Naive B cell (primary cell): ENCODE measurements around the gene TDRD9. TPM values are rescaled to one million over a fixed set of nuclear protein-coding genes. Genes with fewer than 3 reads are reported as not detected.

Experiments used
- ATAC-seq, 2 donors: fragments of 150-1000 bp; cut with Tn5 transposase; 2 replicates each; pipeline ENCODE4 v1.10.0; 2021; ENCODE audit warnings: low read depth in 2 of 2, mild to moderate bottlenecking in 2 of 2, moderate library complexity in 2 of 2
- DNase-seq: peaks from one replicate; pipeline ENCODE4 v3.0.0; 2022
- H3K27ac Mint-ChIP-seq, 6 donors: one replicate each; pipeline ENCODE4 v1.8.0; 2020 to 2022; ENCODE audit warnings: mild to moderate bottlenecking in 6 of 6, mixed read lengths in 6 of 6, moderate library complexity in 5 of 6, inconsistent platforms in 2 of 6
- H3K27me3 Mint-ChIP-seq, 3 donors: one replicate each; pipeline ENCODE4 v1.8.0; 2021 to 2022; ENCODE audit warnings: mixed read lengths in 3 of 3, mild to moderate bottlenecking in 1 of 3
- H3K36me3 Mint-ChIP-seq, 2 donors: one replicate each; pipeline ENCODE4 v1.8.0; 2020 to 2022; ENCODE audit warnings: mixed read lengths in 2 of 2, inconsistent platforms in 1 of 2, mild to moderate bottlenecking in 1 of 2
- H3K4me1 Mint-ChIP-seq, 3 donors: one replicate each; pipeline ENCODE4 v1.8.0; 2020 to 2022; ENCODE audit warnings: mixed read lengths in 3 of 3, inconsistent platforms in 1 of 3, mild to moderate bottlenecking in 1 of 3, moderate library complexity in 1 of 3
- H3K4me3 Mint-ChIP-seq, 8 donors: one replicate each; pipeline ENCODE4 v1.8.0; 2020 to 2022; ENCODE audit warnings: mild to moderate bottlenecking in 8 of 8, mixed read lengths in 8 of 8, moderate library complexity in 8 of 8, inconsistent platforms in 2 of 8
- H3K9me3 Mint-ChIP-seq, 7 donors: one replicate each; pipeline ENCODE4 v1.8.0; 2020 to 2022; ENCODE audit warnings: mixed read lengths in 7 of 7, mild to moderate bottlenecking in 5 of 7, inconsistent platforms in 2 of 7, moderate library complexity in 1 of 7
- polyA plus RNA-seq, 6 donors: library from polyadenylated mRNA; unstranded; fragments of 300-500 nt; fragmentation: Illumina TruSeq; gene quantifications; one replicate each; pipeline ENCODE4 v1.2.3, GENCODE V29; 2021; ENCODE audit warnings: low read depth in 6 of 6

Gene TDRD9
- polyA plus RNA-seq, 6 donors from 2014 or later = 0.37 to 3.8 (median 0.85) TPM; not detected in 2

DNA sequence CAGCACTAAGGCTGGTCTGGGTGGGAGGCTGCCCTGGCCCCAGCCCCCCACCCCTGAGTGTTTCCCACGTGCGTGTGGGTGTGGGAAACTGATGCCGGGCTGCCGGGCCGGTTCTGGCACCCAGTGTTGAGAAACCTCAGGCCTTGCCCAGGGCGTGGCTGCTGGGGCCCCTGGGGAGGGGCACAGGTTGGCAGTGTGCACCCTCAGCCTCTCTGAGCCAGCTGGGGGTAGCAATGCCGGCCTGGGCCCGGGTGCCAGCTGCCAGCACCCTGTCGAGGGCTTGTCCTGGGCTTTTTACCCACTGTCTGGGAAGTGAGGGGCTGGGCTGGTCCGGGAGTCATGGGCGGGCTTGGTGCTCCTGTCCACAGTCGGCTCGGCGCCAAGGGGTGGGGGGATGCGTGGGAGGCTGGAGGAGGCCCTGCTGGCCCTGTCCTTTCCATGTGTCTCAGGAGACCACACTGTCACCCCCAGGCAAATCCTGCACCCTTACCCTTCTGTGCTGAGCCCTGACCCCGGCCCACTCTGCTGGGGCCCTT lies 172.9 kb downstream of the TDRD9 start:
- Mint-ChIP-seq H3K27me3 (peaks cover 0 to 2% (median 0%) of the 10 kb centered on the region in 3 donors), H3K9me3 (no peaks in the 10 kb centered on the region), H3K4me3 (no peak overlapping the region), H3K27ac (no peak overlapping the region), H3K4me1 (no peaks in the 10 kb centered on the region), H3K36me3 (no peaks in the 10 kb centered on the region)
- DNase-seq (no peak), ATAC-seq (no peak)

DNA sequence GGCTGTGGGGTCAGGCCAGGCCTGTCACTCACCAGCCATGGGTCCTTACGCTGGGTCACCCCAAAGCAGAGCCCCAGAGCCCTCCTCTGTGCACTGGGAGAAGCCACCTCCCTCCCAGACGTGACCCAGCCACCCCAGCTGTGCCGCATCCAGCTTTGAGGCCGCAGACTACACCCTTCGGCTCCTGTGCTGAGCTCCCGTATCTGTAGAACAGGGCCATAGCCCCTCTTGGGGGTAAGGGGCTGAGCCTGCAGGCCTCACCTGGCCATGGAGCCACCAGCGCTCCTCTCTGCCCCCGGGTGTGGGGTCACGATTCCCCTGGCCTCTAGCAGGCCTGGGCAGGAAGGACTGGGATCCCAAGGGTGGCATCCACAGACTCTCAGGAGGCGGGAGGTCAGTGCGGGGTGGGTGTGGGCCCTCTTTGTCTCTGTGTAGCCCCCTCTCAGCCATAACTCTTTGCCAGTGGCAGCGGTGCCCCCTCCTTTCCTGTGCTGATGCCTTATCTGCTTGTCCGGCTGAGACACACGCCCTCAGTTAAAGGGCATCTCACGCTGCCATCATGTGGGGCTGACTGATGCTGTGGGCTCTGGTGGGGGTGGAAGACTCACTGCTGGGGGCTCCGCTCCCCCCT lies 173.5 kb downstream of the TDRD9 start:
- Mint-ChIP-seq H3K4me1 (no peaks in the 10 kb centered on the region), H3K27me3 (no peaks in the 10 kb centered on the region), H3K9me3 (no peaks in the 10 kb centered on the region), H3K27ac (no peak overlapping the region), H3K36me3 (no peaks in the 10 kb centered on the region), H3K4me3 (no peak overlapping the region)
- ATAC-seq (no peak), DNase-seq (no peak)

Other genes starting within 250 kb of the TDRD9 start
- 1 to 10 TPM; 2.9 to 7.5 (median 5.7) TPM for gene XRCC3, start 213.0 kb upstream of the TDRD9 start, polyA plus RNA-seq
- 10 to 100 TPM in 1 of 6 donors, 1 to 10 TPM in 5; 4.8 to 10.5 (median 6.7) TPM for gene ZFYVE21, start 212.6 kb upstream of the TDRD9 start, polyA plus RNA-seq
- gene PPP1R13B, start 80.9 kb upstream of the TDRD9 start, polyA plus RNA-seq = 1 to 10 TPM in 4 of 6 donors, under 1 TPM in 1, not detected in 1; 0.65 to 4.6 (median 1.8) TPM
- gene RD3L, start 14.1 kb downstream of the TDRD9 start, polyA plus RNA-seq = not detected
- gene ASPG, start 157.2 kb downstream of the TDRD9 start, polyA plus RNA-seq = not detected
- not detected for gene KIF26A, start 210.1 kb downstream of the TDRD9 start, polyA plus RNA-seq